Measurements from ENCODE around the gene RNF112. TPM values are rescaled to one million over a fixed set of nuclear protein-coding genes. Genes with fewer than 3 reads are reported as not detected.

Gene RNF112
- total RNA-seq, 1 donor from 2014 or later = 0.86 TPM

GRCh38 chr17:19448341-19449268 lies 37.6 kb downstream of the RNF112 start:
- H3K27ac ChIP-seq = no peak overlapping the region
- no peak for DNase-seq (ENCODE audit: low spot score)
- H3K36me3 ChIP-seq = no peaks in the 10 kb centered on the region
- no peak for TF ChIP-seq EZH2 (IDR thresholded peaks at IDR 0.05)
- no peak for TF ChIP-seq EZH2phosphoT487 (IDR thresholded peaks at IDR 0.05)
- no peak for TF ChIP-seq CTCF (IDR thresholded peaks at IDR 0.05)
- peaks cover 7% of the 10 kb centered on the region for H3K9me3 ChIP-seq (ENCODE audit: low read depth)
- peaks cover 2% of the 10 kb centered on the region for H3K27me3 Mint-ChIP-seq (ENCODE audit: insufficient read depth, low read depth)
- peaks cover 20% of the 10 kb centered on the region for H3K9me3 Mint-ChIP-seq
- H3K27me3 ChIP-seq = no peaks in the 10 kb centered on the region
- no peaks in the 10 kb centered on the region for H3K79me2 ChIP-seq (ENCODE audit: low read depth)
- no peak overlapping the region for H3K4me3 ChIP-seq
- no peak overlapping the region for H3K9ac ChIP-seq
- H3K4me3 Mint-ChIP-seq = no peak overlapping the region
- no peaks in the 10 kb centered on the region for H3F3A ChIP-seq (ENCODE audit: low read depth)
- no peak overlapping the region for H3K27ac Mint-ChIP-seq
- no peaks in the 10 kb centered on the region for H3K4me1 ChIP-seq
- no peaks in the 10 kb centered on the region for H3K36me3 Mint-ChIP-seq
- H4K20me1 ChIP-seq (ENCODE audit: low read depth) = no peaks in the 10 kb centered on the region
- H2AFZ ChIP-seq (replicated peaks) = no peak overlapping the region
- H3K4me2 ChIP-seq = no peak overlapping the region
- peaks cover 11% of the 10 kb centered on the region for H3K4me1 Mint-ChIP-seq

GRCh38 chr17:19449656-19450055 lies 38.6 kb downstream of the RNF112 start:
- Histone ChIP-seq H3K4me2 (no peak overlapping the region), H3K79me2 (ENCODE audit: low read depth) (no peaks in the 10 kb centered on the region), H3K36me3 (no peaks in the 10 kb centered on the region), H3F3A (ENCODE audit: low read depth) (no peaks in the 10 kb centered on the region), H3K27ac (no peak overlapping the region), H3K4me1 (no peaks in the 10 kb centered on the region), H2AFZ (replicated peaks) (no peak overlapping the region), H3K4me3 (no peak overlapping the region), H3K27me3 (no peaks in the 10 kb centered on the region), H3K9me3 (ENCODE audit: low read depth) (peaks cover 4% of the 10 kb centered on the region), H3K9ac (no peak overlapping the region), H4K20me1 (ENCODE audit: low read depth) (no peaks in the 10 kb centered on the region)
- Mint-ChIP-seq H3K4me1 (peaks cover 14% of the 10 kb centered on the region), H3K27ac (no peak overlapping the region), H3K4me3 (no peak overlapping the region), H3K9me3 (peaks cover 12% of the 10 kb centered on the region), H3K27me3 (ENCODE audit: insufficient read depth, low read depth) (peaks cover 2% of the 10 kb centered on the region), H3K36me3 (no peaks in the 10 kb centered on the region)
- DNase-seq (ENCODE audit: low spot score) = no peak
- no peak for TF ChIP-seq CTCF (IDR thresholded peaks at IDR 0.05)
- TF ChIP-seq EZH2 (IDR thresholded peaks at IDR 0.05) = no peak
- no peak for TF ChIP-seq EZH2phosphoT487 (IDR thresholded peaks at IDR 0.05)

GRCh38 chr17:19453296-19453695 lies 42.3 kb downstream of the RNF112 start:
- DNase-seq (ENCODE audit: low spot score) = no peak
- H4K20me1 ChIP-seq (ENCODE audit: low read depth) = no peaks in the 10 kb centered on the region
- H3K27me3 ChIP-seq = no peaks in the 10 kb centered on the region
- Mint-ChIP-seq H3K4me1 (peaks cover 29% of the 10 kb centered on the region), H3K27me3 (ENCODE audit: insufficient read depth, low read depth) (peaks cover 6% of the 10 kb centered on the region), H3K9me3 (no peaks in the 10 kb centered on the region), H3K4me3 (no peak overlapping the region), H3K27ac (no peak overlapping the region), H3K36me3 (no peaks in the 10 kb centered on the region)
- TF ChIP-seq CTCF (IDR thresholded peaks at IDR 0.05) = no peak
- no peak for TF ChIP-seq EZH2 (IDR thresholded peaks at IDR 0.05)
- no peak for TF ChIP-seq EZH2phosphoT487 (IDR thresholded peaks at IDR 0.05)
- H3K9ac ChIP-seq = no peak overlapping the region
- no peaks in the 10 kb centered on the region for H3K36me3 ChIP-seq
- no peak overlapping the region for H2AFZ ChIP-seq (replicated peaks)
- H3K9me3 ChIP-seq (ENCODE audit: low read depth) = no peaks in the 10 kb centered on the region
- peaks cover 23% of the 10 kb centered on the region for H3K4me1 ChIP-seq
- no peak overlapping the region for H3K4me2 ChIP-seq
- no peak overlapping the region for H3K4me3 ChIP-seq
- no peaks in the 10 kb centered on the region for H3K79me2 ChIP-seq (ENCODE audit: low read depth)
- peaks cover 23% of the 10 kb centered on the region for H3F3A ChIP-seq (ENCODE audit: low read depth)
- H3K27ac ChIP-seq = no peak overlapping the region
